NCI-H1092 (cell line): ENCODE data around the gene TNFRSF13B.
"Not testable (repeated sequence)": the region's sequence is repeated elsewhere in the genome, so short reads cannot be mapped to it uniquely, and the experiment has no call there.

Experiments
- DNase-seq: peaks from one replicate; lab custom pipeline; 2025; lab: John Stamatoyannopoulos, UW

The TNFRSF13B gene

GRCh38 chr17:16909472-16910246, 62.3 kb downstream of the TNFRSF13B start:
- DNase-seq: no peak

- no peak for DNase-seq
Observed at GRCh38 chr17:16908273-16908672, 63.6 kb downstream of the TNFRSF13B start.

GRCh38 chr17:16906680-16907079, 65.2 kb downstream of the TNFRSF13B start:
- no peak for DNase-seq

- no peak for DNase-seq
Observed at GRCh38 chr17:16905593-16906191, 66.2 kb downstream of the TNFRSF13B start.

- not testable (repeated sequence) for DNase-seq
Observed at GRCh38 chr17:16903070-16903469, 68.8 kb downstream of the TNFRSF13B start.

- no peak for DNase-seq
Observed at GRCh38 chr17:16900288-16900882, 71.5 kb downstream of the TNFRSF13B start.

GRCh38 chr17:16897211-16897896, 74.6 kb downstream of the TNFRSF13B start:
- not testable (repeated sequence) for DNase-seq

- not testable (repeated sequence) for DNase-seq
Observed at GRCh38 chr17:16896235-16896634, 75.7 kb downstream of the TNFRSF13B start.

GRCh38 chr17:16893527-16893926, 78.4 kb downstream of the TNFRSF13B start:
- not testable (repeated sequence) for DNase-seq

GRCh38 chr17:16892876-16893454, 79.0 kb downstream of the TNFRSF13B start:
- DNase-seq: not testable (repeated sequence)

GRCh38 chr17:16889088-16889465, 82.8 kb downstream of the TNFRSF13B start:
- no peak for DNase-seq
